Kidney (tissue), 14 donors: ENCODE results near the gene CLCNKA. TPM values are rescaled to one million over a fixed set of nuclear protein-coding genes. Genes with fewer than 3 reads are reported as not detected.

Experiments
- DNase-seq, 5 donors: peaks; one replicate each; pipeline ENCODE4 v3.0.0-alpha.2; 2013 to 2020
- FAIRE-seq: peaks from 2 replicates; lab custom pipeline; 2012; peaks lifted over from hg19 to GRCh38; lab: Jason Lieb, UNC
- H3K27ac ChIP-seq, 2 donors: one replicate each; pipeline ENCODE4 v1.7.0; 2013; ENCODE audit warnings: low read depth in 2 of 2, low read length in 2 of 2, inconsistent platforms in 1 of 2
- H3K27me3 ChIP-seq: one replicate; pipeline ENCODE4 v1.7.1; 2013; ENCODE audit warnings: low read length, inconsistent platforms; ENCODE audit not compliant: control insufficient read depth, insufficient read depth
- H3K36me3 ChIP-seq, 3 donors: one replicate each; pipeline versions ENCODE4 v1.7.0 to v1.7.1; 2013; ENCODE audit warnings: low read length in 3 of 3, control low read depth in 1 of 3, inconsistent platforms in 1 of 3; ENCODE audit not compliant: insufficient read depth in 3 of 3, control insufficient read depth in 2 of 3
- H3K4me1 ChIP-seq, 3 donors: one replicate each; pipeline versions ENCODE4 v1.7.0 to v1.7.1; 2013; ENCODE audit warnings: low read length in 3 of 3, inconsistent platforms in 1 of 3, low read depth in 1 of 3; ENCODE audit not compliant: control insufficient read depth in 2 of 3, insufficient read depth in 2 of 3
- H3K4me3 ChIP-seq, 3 donors: one replicate each; pipeline versions ENCODE4 v1.7.0 to v1.8.1; 2013; ENCODE audit warnings: low read length in 3 of 3, control low read depth in 1 of 3, inconsistent platforms in 1 of 3
- H3K9ac ChIP-seq, 3 donors: one replicate each; pipeline versions ENCODE4 v1.7.0 to v1.7.1; 2013; ENCODE audit warnings: low read length in 3 of 3, control low read depth in 1 of 3, inconsistent platforms in 1 of 3
- H3K9me3 ChIP-seq, 3 donors: one replicate each; pipeline versions ENCODE4 v1.7.0 to v1.7.1; 2013; ENCODE audit warnings: low read length in 3 of 3, control low read depth in 1 of 3, inconsistent platforms in 1 of 3; ENCODE audit not compliant: control insufficient read depth in 2 of 3, insufficient read depth in 1 of 3
- CTCF ChIP-seq: IDR thresholded peaks from 3 replicates; pipeline ENCODE4 v1.5.1; 2012; ENCODE audit warnings: mild to moderate bottlenecking, moderate library complexity, borderline replicate concordance; ENCODE audit not compliant: insufficient read depth; ENCODE audit errors: extremely low read depth
- intact Hi-C: fragments of 100-400 bp; cut with DNase I; formaldehyde crosslinking; loops from one replicate; pipeline ENCODE4 v1.11.1; 2022
- polyA plus RNA-seq: library from polyadenylated mRNA; stranded (reverse); fragments of 350-450 nt; fragmentation: Illumina TruSeq; extraction: RNeasy Lipid Tissue Mini Kit (QIAGEN cat#74804); gene quantifications from one replicate; pipeline ENCODE4 v1.2.3, GENCODE V29; 2014; ENCODE audit warnings: low read depth, low replicate concordance; ENCODE audit not compliant: insufficient read depth
- total RNA-seq: library from RNA; stranded (reverse); fragmentation: NEBNext Ultra II Directional; extraction: Animal tissue kit (Norgen Biotek cat#: 25700); gene quantifications from one replicate; pipeline ENCODE4 v1.2.1, GENCODE V29; 2021
- donor health status: control.
- donor health status: control.
- donor health status: control.
- donor health status: control.
- donor health status: control.
- donor health status: DM: yes; HTN: yes; CAD: no.
- donor health status: Normal renal cell carcinoma (clear cell type).

CLCNKA gene
- total and polyA plus RNA-seq, 2 donors from 2014 or later, result 7.8 to 187 TPM

- intact Hi-C loops, result no loop called here
- no peak overlapping the region for H3K4me3 ChIP-seq
- no peaks in the 10 kb centered on the region for H3K36me3 ChIP-seq
- DNase-seq (no peak), FAIRE-seq (no peak)
- H3K27me3 ChIP-seq, result no peaks in the 10 kb centered on the region
- H3K27ac ChIP-seq, result no peak overlapping the region
- H3K4me1 ChIP-seq, result no peaks in the 10 kb centered on the region
- no peaks in the 10 kb centered on the region for H3K9me3 ChIP-seq
- H3K9ac ChIP-seq, result no peak overlapping the region
- no peak for TF ChIP-seq CTCF
These were observed 40.2 kb upstream of the CLCNKA start for GRCh38 chr1:15981679-15982078.

GRCh38 chr1:15983275-15983674 lies 38.6 kb upstream of the CLCNKA start:
- Histone ChIP-seq H3K4me3 (no peak overlapping the region), H3K36me3 (no peaks in the 10 kb centered on the region), H3K27ac (no peak overlapping the region), H3K4me1 (no peaks in the 10 kb centered on the region), H3K9ac (no peak overlapping the region), H3K27me3 (no peaks in the 10 kb centered on the region), H3K9me3 (no peaks in the 10 kb centered on the region)
- no peak for FAIRE-seq
- no peak for TF ChIP-seq CTCF
- intact Hi-C loops, result no loop called here
- DNase-seq, result no peak

- no peak overlapping the region for H3K9ac ChIP-seq
- H3K36me3 ChIP-seq, result no peaks in the 10 kb centered on the region
- FAIRE-seq, result no peak
- no peak overlapping the region for H3K27ac ChIP-seq
- intact Hi-C loops, result no loop called here
- H3K27me3 ChIP-seq, result no peaks in the 10 kb centered on the region
- no peak overlapping the region for H3K4me3 ChIP-seq
- no peak for TF ChIP-seq CTCF
- no peaks in the 10 kb centered on the region for H3K9me3 ChIP-seq
- peak in 1 of 5 donors; percentile 55 for DNase-seq
- no peaks in the 10 kb centered on the region for H3K4me1 ChIP-seq
These were observed 36.1 kb upstream of the CLCNKA start for GRCh38 chr1:15985611-15986297.
